Mesothelial cell of epicardium (in vitro differentiated cells): ENCODE data around the gene IMPG2. TPM values are rescaled to one million over a fixed set of nuclear protein-coding genes. Genes with fewer than 3 reads are reported as not detected.
"Not testable (repeated sequence)": the region's sequence is repeated elsewhere in the genome, so short reads cannot be mapped to it uniquely, and the experiment has no call there.

ENCODE experiments used
- DNase-seq, 2 experiments: peaks; one replicate each; pipeline ENCODE4 v3.0.0; 2021; ENCODE audit warnings: low spot score in 2 of 2; ENCODE audit not compliant: unreplicated experiment in 2 of 2
- H3K27ac Mint-ChIP-seq: 2 replicates; pipeline ENCODE4 v1.8.0; 2021; ENCODE audit warnings: mixed read lengths
- H3K27me3 Mint-ChIP-seq: 2 replicates; pipeline ENCODE4 v1.8.0; 2021; ENCODE audit warnings: low read depth, mixed read lengths
- H3K36me3 Mint-ChIP-seq: 2 replicates; pipeline ENCODE4 v1.8.0; 2021; ENCODE audit warnings: mixed read lengths
- H3K4me1 Mint-ChIP-seq: 2 replicates; pipeline ENCODE4 v1.8.0; 2021; ENCODE audit warnings: mixed read lengths
- H3K4me3 Mint-ChIP-seq: 2 replicates; pipeline ENCODE4 v1.8.0; 2021; ENCODE audit warnings: mild to moderate bottlenecking, moderate library complexity, mixed read lengths
- H3K9me3 Mint-ChIP-seq: 2 replicates; pipeline ENCODE4 v1.8.0; 2021; ENCODE audit warnings: mixed read lengths
- total RNA-seq: library from RNA; stranded (reverse); gene quantifications from 3 replicates; pipeline ENCODE4 v1.2.1, GENCODE V29; 2021
- TF ChIP-seq, protein P1 (sequence below): fragments of 200-600 bp; sonication (generic); IDR thresholded peaks from one replicate; pipeline ENCODE4 v1.5.0; 2021; ENCODE audit warnings: antibody characterized with exemption; ENCODE audit not compliant: unreplicated experiment

Gene IMPG2
- total RNA-seq, 1 donor from 2014 or later: 0.69 TPM

DNA sequence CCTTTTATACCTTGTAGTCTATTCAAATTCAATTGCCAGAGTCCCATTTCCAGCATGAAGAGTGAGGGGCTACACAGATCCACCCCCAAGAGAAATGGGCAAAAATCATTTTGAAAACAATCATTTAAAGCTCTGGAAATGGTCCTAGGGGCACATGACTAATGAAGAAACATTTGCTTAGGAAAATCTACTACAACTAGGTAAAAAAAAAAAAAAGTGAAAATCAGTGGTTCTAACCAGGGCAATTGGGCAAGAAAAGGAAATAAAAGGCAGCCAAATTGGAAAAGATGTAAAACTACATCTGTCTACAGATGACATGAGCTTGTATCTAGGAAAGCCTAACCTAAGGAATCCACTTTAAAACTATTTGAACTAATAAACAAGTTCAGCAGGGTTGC is 9.4 kb downstream of the IMPG2 start:
- no peaks in the 10 kb centered on the region for H3K27me3 Mint-ChIP-seq
- H3K27ac Mint-ChIP-seq: peak overlapping the region; percentile 93
- peaks cover 50% of the 10 kb centered on the region for H3K9me3 Mint-ChIP-seq
- H3K4me1 Mint-ChIP-seq: peaks cover 28% of the 10 kb centered on the region
- H3K36me3 Mint-ChIP-seq: peaks cover 39% of the 10 kb centered on the region
- peak overlapping the region; percentile 5 for H3K4me3 Mint-ChIP-seq
- DNase-seq: no peak
- TF ChIP-seq, protein P1, sequence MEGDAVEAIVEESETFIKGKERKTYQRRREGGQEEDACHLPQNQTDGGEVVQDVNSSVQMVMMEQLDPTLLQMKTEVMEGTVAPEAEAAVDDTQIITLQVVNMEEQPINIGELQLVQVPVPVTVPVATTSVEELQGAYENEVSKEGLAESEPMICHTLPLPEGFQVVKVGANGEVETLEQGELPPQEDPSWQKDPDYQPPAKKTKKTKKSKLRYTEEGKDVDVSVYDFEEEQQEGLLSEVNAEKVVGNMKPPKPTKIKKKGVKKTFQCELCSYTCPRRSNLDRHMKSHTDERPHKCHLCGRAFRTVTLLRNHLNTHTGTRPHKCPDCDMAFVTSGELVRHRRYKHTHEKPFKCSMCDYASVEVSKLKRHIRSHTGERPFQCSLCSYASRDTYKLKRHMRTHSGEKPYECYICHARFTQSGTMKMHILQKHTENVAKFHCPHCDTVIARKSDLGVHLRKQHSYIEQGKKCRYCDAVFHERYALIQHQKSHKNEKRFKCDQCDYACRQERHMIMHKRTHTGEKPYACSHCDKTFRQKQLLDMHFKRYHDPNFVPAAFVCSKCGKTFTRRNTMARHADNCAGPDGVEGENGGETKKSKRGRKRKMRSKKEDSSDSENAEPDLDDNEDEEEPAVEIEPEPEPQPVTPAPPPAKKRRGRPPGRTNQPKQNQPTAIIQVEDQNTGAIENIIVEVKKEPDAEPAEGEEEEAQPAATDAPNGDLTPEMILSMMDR: no peak

DNA sequence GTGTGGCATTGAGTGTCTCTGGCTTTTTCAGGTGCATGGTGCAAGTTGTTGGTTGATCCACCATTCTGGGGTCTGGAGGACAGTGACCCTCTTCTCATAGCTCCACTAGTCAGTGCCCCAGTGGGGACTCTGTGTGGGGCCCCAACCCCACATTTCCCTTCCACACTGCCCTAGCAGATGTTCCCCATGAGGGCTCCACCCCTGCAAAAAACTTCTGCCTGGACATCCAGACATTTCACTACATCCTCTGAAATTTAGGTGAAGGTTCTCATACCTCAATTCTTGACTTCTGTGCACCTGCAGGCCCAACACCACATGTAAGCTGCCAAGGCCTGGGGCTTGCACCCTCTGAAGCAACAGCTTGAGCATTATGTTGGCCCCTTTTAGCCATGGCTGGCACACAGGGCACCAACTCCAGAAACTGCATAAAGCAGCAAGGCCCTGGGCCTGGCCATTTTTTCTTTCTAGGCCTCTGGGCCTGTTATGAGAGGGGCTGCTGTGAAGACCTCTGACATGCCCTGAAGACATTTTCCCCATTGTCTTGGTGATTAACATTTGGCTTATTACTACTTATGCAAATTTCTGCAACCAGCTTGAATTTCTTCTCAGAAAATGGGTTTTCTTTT is 12.1 kb downstream of the IMPG2 start:
- not testable (repeated sequence) for H3K27me3 Mint-ChIP-seq, H3K27ac Mint-ChIP-seq, DNase-seq, H3K4me3 Mint-ChIP-seq
- Mint-ChIP-seq H3K36me3 (peaks cover 37% of the 10 kb centered on the region), H3K9me3 (peaks cover 43% of the 10 kb centered on the region), H3K4me1 (peaks cover 38% of the 10 kb centered on the region)

DNA sequence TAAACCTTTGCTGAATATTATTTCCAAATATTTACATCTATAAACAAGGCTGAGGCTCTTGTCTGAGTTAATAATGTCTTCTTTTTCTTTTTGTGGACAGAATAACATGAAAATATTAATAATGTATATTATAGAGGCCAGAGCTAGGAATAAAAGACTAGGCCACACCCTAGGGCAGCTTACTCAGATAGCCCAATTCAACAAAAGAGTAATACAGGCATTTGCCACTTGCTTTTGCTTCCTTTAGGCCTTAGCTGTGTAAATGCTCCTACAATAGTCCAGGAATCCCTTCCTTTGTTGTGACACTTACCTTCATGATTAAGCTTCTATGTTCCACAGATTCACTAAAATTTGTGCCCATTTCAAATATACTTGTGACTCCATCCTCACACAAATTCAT is 16.5 kb downstream of the IMPG2 start:
- H3K36me3 Mint-ChIP-seq: peaks cover 32% of the 10 kb centered on the region
- H3K27ac Mint-ChIP-seq: peak overlapping the region; percentile 12
- H3K4me3 Mint-ChIP-seq: no peak overlapping the region
- no peak for DNase-seq
- H3K9me3 Mint-ChIP-seq: peaks cover 43% of the 10 kb centered on the region
- TF ChIP-seq, protein P1: no peak
- H3K4me1 Mint-ChIP-seq: peaks cover 12% of the 10 kb centered on the region
- no peaks in the 10 kb centered on the region for H3K27me3 Mint-ChIP-seq

DNA sequence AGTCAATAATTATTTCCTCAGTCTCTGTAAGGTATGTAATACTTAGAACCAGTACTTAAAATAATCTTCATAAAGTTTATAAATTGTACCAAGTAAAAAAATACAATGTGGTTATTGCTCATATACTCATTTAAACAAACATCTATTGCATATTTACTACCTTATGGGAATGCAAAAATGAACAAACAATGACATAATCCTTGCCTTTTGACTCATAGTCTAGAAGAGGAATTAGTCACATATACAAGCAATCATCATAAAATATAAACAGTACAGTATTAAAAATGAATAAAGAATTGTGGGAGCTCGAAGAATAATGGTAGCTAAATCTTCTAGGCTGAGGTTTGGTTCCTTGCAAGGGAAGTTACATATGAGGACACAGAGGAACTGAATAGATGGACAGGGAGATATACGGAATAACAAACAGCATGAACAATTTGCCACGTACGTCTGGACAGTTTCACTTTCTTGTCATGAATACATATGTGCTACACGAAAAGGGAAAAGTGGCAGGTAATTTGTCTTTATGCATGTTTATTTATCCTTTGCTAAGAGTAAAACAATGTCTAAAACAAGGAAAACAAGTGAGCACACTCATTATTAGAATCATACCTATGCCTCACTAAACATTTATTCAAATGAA is 17.2 kb downstream of the IMPG2 start:
- no peak overlapping the region for H3K4me3 Mint-ChIP-seq
- H3K36me3 Mint-ChIP-seq: peaks cover 29% of the 10 kb centered on the region
- H3K4me1 Mint-ChIP-seq: peaks cover 12% of the 10 kb centered on the region
- peaks cover 45% of the 10 kb centered on the region for H3K9me3 Mint-ChIP-seq
- H3K27me3 Mint-ChIP-seq: no peaks in the 10 kb centered on the region
- H3K27ac Mint-ChIP-seq: no peak overlapping the region
- TF ChIP-seq, protein P1: no peak
- no peak for DNase-seq

DNA sequence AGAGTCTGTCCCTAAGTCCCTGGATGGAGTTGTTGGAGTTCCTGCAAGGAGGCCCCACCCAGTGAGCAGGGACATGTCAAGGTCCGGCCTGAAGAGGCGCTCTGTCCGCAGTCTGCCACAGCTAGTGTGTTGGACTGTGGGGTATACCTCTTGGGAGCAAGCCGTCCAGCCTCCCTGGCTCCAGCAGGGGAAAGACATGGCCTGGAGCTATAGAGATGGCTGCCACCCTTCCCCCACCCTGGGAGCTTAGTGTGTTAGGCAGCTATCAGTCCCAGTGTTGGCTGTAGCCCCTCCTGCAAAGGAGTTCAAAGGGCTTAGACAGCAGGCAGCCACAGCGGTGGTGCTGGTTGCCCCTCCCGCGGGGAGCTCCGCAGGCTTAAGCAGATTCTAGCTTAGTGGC is 20.3 kb downstream of the IMPG2 start:
- DNase-seq: no peak

DNA sequence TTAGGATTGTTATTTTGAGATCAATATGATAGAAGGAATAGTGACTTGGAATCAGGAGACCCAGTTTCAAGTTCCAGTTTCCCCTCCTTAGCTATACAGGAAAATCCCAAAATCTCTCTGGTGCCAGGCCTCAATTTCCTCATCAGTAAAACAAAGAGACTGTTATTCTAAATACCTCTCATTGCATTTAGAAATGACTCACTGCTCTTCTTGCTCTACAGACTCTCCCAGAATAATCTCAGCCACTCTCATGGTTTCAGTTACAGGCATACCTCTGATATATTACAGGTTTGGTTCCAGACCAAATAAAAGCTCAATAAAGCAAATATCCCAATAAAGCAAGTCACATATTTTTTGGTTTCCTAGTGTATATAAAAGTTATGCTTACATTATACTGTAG is 28.3 kb downstream of the IMPG2 start:
- Mint-ChIP-seq H3K4me3 (no peak overlapping the region), H3K4me1 (no peaks in the 10 kb centered on the region), H3K27ac (no peak overlapping the region), H3K36me3 (peaks cover 4% of the 10 kb centered on the region), H3K9me3 (peaks cover 26% of the 10 kb centered on the region), H3K27me3 (no peaks in the 10 kb centered on the region)
- TF ChIP-seq, protein P1: no peak
- DNase-seq: no peak

More for the DNA sequence above, 20.3 kb downstream of the IMPG2 start:
- no peaks in the 10 kb centered on the region for H3K27me3 Mint-ChIP-seq
- peaks cover 12% of the 10 kb centered on the region for H3K4me1 Mint-ChIP-seq
- peaks cover 23% of the 10 kb centered on the region for H3K36me3 Mint-ChIP-seq
- no peak overlapping the region for H3K27ac Mint-ChIP-seq
- TF ChIP-seq, protein P1: no peak
- peaks cover 52% of the 10 kb centered on the region for H3K9me3 Mint-ChIP-seq
- no peak overlapping the region for H3K4me3 Mint-ChIP-seq
